Activated CD8-positive, alpha-beta memory T cell treated with anti-CD3 and anti-CD28 coated beads for 36 hours (primary cell): ENCODE measurements around the gene TRIM29. TPM values are rescaled to one million over a fixed set of nuclear protein-coding genes. Genes with fewer than 3 reads are reported as not detected.
"Not testable (repeated sequence)": the region's sequence is repeated elsewhere in the genome, so short reads cannot be mapped to it uniquely, and the experiment has no call there.

Source experiments
- CTCF ChIA-PET: fragments of 350-600 bp; sonication (Branson Sonifier 250); formaldehyde crosslinking; loops from one replicate; lab custom pipeline; 2021; ENCODE audit warnings: antibody characterized with exemption; lab: Charles Lee
- POLR2A ChIA-PET: fragments of 350-600 bp; sonication (Branson Sonifier 250); formaldehyde crosslinking; loops from one replicate; lab custom pipeline; 2021; ENCODE audit warnings: antibody characterized with exemption; lab: Charles Lee
- total RNA-seq, 2 experiments: library from RNA; stranded (reverse); gene quantifications; one replicate each; pipeline ENCODE4 v1.2.3, GENCODE V29; 2021

TRIM29 gene
- total RNA-seq, 2 experiments from 2014 or later = not detected

DNA sequence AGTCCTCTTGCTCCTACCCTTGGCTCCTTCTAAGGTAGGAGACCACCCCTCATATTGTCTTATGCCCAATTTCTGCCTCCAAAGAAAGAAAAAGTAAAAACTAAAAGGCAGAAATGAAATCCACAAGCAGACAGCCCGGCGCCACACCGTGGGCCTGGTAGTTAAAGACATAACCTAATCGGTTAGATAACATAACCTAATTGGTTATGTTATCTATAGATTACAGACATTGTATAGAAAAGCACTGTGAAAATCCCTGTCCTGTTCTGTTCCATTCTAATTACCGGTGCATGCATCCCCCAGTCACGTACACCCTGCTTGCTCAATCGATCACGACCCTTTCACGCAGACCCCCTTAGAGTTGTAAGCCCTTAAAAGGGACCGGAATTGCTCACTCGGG is 5.6 kb upstream of the TRIM29 start:
- CTCF ChIA-PET, POLR2A ChIA-PET: not testable (repeated sequence)

DNA sequence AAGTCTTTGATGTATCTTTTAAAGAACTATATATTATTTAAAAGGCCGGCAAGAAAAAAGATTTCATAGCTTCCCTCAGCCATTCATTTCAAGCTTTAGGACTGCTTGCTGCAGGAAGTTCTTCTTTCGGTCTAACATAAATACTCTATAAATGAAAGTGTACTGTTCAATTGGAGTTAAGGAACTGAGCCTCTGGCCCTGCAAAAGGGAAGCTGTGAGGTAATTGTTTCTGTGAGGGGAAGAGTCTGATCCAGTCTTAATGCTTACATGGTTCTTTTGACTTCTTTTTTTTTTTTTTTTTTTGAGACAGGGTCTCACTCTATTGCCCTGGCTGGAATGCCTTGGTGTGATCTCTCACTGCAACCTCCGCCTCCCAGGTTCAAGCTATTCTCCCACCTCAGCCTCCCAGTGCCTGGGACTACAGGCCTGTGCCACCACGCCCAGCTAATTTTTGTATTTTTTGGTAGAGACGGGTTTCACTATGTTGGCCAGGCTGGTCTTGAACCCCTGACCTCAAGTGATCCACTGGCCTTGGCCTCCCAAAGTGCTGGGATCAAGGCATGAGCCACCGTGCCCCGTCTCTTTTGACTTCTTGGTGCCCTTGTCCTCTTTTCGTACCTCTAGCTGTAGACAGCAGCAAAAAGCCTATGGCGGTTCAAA is 4.7 kb upstream of the TRIM29 start:
- ChIA-PET POLR2A (no interaction called here), CTCF (no interaction called here)

DNA sequence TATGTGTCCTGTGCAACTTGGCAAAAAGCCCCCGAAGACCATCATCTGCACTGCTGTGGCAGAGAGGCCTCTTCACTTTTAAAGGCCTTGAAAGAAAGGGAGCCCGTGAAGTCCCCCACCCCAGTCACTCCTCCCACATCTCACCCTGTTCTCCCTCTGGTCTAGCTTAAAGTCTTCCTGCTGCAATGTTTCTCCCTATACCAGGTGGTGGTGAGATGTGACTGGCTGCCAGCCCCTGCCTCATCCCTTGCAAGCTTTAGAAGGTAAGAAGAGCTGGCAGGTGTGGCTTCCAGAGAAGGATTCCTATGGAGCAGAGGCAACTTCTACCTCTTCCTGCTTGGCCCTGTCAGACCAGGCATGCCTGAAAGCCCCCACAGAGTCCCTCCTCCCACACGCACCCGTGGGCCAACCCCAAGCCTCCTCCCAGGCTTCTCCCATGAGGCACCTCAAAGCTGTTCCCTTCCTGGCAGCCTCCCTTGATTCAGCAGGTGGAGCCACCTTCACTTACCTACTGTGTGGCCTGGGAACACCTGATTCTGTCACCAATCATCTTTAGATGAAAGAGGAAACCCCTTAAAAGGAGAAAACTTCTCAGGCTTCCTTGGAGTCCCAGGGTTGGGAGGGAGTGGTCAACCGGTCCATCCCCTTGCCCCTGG is 4.0 kb upstream of the TRIM29 start:
- CTCF ChIA-PET = no interaction called here

DNA sequence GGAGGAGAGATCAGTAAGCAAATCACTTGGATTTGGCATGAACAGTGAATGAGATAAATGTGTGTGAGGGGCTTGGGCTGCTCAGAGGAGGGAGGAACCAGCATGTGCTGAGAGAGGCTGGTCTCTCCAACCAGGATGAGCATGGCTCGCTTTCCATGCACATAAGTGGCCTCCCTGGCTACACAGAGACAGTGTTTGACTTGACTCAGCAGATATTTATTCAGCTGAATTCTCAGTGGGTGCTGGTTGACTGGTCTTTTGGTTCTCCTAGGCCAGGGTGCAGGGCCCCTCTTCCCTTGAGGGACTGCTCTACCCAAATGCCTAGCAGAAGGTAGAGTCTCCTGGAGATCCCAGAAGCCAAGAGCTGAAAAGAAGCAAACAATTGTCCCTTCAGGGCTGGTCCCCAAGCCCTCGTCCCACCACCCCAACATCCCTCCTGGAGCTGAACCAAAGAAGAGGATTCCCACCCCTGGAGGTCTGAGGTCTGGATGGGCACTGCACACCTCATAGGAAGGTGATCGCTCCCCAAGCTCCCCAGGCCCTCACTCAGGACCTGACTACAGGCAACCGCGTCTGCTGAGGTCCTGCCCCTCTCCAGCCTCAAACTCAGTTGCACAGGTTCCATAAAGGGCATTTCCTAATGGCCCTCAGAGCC is 3.3 kb upstream of the TRIM29 start:
- ChIA-PET CTCF (no interaction called here), POLR2A (no interaction called here)

More for the DNA sequence above, 4.0 kb upstream of the TRIM29 start:
- POLR2A ChIA-PET = no interaction called here

DNA sequence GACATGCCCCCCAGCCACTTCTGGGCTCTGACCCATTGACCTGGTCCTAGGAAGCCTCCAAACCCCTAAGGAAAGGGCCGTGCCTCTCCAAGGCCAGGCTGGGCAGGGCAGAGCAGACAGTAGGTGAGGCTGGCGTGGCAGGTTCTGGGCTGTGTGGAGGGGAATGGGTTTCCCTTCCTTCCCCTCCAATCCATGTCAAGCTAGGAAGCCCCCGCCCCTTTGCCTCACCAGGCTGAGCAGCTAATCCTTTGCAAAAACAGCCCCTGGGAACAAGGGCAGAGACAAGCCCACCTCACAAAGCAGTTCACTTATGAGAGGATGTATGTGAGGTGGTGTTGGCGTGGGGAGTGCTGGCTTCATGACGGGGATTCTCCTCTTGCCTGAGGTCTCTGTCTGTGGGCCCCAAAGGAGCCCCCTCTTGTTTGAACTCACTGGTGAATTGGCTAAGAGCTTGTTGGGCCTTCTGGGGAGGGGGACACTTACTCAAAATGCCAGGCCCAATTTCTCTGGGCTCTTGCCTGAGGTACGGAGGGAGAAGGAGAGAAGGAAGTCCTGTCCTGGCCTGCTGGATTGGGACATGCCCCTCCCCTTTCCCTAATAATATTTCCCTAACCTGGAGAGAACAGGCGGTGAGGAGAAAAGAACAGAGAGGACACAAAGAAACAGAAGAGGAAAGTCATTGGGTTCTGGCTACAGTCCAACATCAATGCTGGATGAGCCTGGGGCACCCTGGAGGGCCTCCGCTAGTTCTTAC is 1.6 kb upstream of the TRIM29 start:
- ChIA-PET CTCF (no interaction called here), POLR2A (no interaction called here)

DNA sequence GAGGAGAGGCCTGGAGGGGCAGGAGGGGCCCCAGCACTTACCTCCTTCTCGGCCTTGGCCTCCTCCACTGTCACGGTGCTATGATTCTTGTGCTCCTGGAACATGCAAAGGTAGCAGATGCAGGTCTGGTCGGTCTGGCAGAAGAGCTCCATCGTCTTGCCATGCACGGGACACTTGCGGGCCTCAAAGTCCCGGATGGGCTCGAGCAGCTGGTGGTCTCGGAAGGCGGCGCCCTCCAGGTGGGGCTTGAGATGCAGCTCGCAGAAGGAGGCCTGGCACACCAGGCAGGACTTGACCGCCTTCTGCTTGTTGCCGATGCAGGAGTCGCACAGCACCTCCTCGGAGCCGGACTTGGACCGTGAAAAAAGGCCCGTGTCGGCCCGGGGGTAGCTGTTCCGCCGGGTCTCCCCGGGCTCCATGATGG is 714 bp downstream of the TRIM29 start:
- CTCF ChIA-PET = no interaction called here

DNA sequence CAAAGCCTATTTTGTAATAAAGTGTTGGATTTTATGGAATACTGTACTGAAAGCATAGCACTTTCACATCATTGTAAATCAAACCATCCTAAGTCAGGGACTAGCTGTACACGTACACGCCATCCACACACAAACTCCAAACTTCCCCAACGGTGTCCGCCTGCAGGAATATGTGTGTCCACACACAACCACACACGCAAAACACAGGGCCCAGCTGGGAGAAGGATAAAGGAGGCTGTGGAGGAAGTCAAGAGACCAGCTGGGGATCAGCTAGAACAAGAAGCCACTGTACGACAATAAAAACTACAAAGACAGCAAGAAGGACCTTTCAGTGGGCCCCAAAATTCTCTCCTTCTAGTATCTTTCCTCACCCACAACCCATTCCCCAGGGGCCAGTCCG is 1.6 kb downstream of the TRIM29 start:
- POLR2A ChIA-PET = interaction anchor here (0.6 kb wide), 1 partner anchor 418 kb away, joined by 3 read pairs; no protein-coding TSS in a partner anchor
- CTCF ChIA-PET = no interaction called here

More for the DNA sequence above, 714 bp downstream of the TRIM29 start:
- POLR2A ChIA-PET = no interaction called here

DNA sequence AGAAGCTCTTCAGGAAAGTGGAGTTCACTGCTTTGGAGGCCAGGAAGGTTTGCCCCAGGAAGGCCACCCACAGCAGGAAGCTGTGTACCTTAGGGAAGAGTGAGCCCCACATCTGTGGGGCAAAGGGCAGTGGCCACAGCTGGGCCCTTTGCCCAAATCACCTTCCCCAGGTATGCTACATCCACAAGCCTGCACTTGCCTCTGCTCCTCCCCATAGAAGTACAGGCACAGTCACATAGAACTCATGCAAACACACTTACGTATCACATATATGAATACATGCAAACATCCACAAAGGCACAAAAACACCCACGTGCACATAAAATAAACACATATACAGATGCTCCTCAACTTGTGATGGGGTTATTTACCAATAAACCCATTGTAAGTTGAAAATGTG is 2.1 kb downstream of the TRIM29 start:
- ChIA-PET POLR2A (interaction anchor here (0.6 kb wide), 1 partner anchor 419 kb away, joined by 3 read pairs; no protein-coding TSS in a partner anchor), CTCF (no interaction called here)

DNA sequence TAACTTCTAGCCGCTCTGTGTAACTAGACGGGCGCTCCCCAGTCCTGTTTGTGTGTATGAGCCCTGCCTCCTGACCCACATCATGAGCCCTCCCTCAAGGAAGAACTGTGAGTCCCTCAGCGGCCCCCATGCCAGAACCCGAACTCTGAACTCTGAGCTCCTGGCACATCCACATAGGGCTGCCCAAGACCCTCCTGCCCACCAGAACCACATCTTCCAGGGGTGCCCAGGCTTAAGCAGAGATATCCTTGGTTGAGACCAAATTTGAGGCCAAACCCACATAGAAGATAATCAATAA is 3.0 kb downstream of the TRIM29 start:
- ChIA-PET CTCF (no interaction called here), POLR2A (no interaction called here)

DNA sequence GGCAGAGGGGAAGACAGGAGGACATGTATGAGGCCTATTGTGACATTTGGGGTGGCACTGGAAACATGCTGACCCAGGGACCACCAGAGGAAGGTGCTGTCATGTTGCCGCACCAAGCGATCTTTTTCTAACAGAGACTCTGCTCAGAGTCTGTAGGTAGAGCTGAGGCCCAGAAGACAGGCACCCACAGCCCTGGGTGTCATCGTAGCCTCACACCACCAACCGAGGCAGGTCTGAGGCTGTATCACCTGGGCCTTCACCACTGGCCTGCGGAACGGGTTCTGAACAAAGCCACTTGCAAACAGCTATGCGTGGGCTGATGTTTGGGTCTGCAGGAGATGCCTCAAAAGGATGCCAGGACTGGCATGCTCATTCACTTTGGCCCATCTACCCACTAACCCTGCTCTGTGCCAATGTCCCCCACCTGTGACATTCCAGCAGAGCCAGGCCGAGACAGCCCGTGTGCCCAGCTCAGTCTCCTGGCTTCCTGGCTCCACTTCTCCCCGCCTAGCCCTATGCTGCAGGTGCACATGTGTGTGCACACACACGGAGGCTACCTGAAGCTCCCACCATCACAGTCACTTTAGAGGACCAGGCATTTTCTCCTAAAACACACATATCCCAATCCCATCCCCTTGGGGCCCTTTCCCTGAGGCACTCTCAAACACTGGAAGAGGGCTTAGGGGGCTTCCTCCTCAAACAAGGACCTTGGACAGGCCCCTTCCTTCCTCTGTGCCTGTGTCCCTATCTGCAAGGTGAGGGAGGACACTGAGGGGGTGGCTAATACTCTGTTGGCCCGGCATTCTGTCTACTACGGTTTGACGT is 3.6 kb downstream of the TRIM29 start:
- ChIA-PET POLR2A (no interaction called here), CTCF (no interaction called here)

DNA sequence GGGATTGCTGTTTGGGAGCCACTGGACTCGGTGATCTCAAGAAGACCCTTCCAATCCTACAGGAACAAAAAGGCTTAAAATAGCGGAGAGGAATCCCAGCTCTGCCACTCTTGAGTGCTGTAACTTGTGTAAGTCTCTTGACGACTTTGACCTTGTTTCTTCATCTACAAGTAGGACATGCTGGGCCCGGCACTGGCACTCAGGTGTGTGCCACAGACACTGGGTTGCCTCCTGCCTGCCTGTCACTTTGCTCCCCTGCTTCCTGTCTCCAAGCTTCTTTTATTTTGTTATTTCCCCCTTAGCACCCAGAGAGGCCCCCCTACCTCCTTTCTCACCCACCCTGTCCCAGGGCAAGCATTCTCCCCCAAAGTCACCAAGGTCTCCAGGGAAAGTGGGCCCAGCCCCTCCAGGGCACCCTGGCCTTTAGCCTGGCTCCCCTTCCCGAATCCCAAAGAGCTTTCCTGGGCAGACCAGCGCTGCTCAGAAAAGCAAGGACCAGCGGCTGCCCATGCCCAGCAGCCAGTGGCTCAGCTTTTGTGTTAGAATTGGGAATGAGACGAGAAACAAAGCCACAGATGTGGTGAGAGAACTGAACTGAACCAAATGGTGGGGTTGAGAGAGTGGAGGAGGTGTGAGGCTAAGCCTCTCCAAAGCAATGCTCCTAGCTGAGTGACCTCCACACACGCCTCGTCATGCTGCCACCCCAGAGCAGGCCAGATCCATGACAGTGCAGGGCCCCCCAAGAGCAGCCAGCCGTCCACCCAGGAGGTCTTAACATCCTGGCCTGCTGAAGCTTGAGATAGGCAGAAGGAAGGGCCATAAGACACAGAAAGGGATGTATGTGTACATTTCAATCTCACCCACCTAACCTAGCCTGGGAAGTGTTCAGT is 4.5 kb downstream of the TRIM29 start:
- POLR2A ChIA-PET = no interaction called here
- CTCF ChIA-PET = no interaction called here

DNA sequence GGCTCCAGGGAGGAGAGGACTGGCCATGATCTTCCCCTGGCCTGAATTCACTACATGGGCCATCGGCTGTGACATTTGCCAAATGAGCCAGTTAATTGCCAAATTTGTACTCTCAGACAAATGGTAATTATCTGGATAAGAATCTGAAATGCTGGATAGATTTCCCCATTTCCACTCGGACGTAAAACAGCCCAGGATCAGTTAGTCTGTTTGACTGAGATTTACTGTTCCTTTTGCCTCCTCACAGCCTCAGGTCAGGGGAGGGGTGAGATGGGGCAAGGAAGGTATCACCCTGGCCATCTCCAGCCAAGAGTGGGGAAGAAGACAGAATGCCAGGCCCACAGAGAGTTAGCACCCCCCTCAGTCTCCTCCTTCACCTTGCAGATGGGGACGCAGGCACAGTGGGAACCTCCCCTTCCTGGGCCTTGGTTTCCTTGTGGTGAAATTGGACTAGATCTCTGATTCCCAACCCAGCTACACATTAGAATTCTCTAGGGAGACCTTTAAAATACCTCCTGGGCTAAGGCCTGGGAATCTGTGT is 5.2 kb downstream of the TRIM29 start:
- POLR2A ChIA-PET = no interaction called here

DNA sequence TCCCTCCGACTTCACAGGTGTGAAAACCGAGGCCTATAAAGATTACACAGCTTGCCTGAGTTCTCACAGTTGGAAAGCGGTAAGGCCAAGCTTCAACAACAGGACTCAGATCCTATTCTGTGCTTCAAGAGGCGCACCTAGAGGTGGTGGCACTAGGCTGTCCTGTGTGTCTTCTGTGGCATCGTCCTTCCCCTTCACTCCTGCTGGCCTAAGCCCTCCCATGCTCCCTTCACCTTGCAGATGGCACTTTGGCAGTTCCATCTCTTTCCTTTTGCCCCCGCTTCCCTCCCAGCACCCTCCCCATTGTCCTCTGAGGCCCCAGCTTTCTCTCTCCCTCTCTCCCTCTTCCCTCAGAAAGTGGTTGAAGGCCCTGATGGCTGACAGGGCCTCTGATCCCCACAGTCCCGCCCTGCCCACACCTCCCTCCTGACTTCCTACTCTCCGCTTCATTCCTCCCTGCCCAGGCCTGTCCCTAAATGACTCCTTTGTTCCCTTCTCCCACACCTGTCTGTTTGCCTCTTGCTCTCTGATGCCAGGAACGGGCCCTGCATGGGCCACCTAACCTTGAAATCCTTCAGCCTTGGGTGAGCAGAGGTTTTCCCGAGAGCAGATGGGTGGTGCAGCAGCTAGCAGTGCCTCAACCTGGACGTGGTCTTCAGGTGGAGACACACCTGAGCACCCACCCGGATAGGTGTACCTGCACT is 5.8 kb downstream of the TRIM29 start:
- ChIA-PET POLR2A (no interaction called here), CTCF (no interaction called here)

More for the DNA sequence above, 5.2 kb downstream of the TRIM29 start:
- CTCF ChIA-PET = no interaction called here

DNA sequence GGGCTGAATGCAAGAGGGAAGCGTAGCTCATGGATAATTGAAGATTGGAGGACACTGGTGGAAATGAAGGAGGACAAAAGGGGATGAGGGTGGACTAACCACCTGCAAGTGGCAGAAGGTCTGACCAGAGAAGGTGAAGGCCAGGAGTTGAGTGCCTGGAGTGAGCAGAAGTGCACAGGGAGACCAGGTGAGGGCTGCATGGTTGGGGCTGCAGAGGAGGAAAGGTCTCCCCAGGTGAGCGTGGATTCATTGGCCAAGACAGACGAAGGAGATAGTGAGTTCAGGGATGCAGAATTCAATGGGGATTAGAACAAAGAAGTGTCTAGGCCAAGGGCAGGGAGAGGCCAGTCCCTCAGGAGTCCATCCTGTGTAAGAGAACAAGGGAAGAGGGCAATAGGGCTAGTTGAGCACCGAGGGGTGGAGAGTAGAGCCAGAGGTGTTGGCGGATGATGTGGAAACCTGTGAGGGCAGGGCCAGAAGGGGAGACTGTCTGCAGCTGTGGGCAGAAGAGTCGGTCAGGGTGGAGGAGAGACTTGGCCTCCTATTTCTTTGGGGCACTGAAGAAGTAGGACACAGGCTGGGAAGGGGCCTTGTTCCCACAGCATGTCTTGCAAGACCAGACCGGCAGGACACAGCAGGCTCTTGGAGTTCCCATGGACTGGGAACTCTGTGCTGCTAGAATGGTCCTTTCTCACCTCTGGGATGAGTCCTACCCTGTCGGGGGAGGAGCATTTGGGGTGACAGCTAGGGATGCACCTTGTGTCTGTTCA is 6.7 kb downstream of the TRIM29 start:
- ChIA-PET CTCF (no interaction called here), POLR2A (no interaction called here)

DNA sequence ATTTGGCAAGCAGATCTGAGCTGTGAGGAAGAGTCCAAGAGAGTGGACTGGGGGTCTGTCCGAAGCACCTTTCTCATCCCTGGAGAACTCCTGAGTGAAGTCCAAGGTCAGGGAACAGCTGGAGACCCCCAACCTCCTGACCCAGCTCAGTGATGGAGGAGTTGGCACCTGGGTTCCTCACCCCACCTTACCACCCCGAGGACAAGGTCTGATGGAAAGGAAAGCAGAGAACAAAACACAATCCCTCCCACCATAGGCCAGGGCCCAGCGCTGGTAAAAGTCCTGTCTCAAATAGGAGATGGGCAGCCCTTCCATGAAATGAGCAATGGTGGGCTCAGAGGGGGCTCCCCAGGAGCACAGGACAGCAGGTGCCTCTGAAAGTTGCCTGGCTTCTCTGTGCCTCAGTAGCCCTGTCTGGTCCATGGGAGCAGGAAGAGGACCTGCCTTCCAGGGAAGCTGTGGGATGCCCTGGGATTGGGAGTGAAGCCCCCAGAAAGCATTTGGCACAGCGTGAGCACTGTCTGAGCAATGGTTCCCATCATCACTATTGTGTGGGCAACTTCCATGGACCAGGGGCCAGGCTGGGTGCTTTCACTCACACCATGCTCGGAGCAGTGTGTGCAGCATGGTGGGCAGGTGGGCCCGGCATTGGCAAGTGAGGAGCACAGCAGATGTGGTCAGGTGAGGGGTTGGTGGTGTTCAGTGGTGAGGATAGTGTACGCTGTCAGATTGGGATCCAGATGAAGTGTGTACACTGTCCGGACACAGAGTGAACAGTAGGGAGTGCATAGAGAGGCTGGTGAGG is 7.5 kb downstream of the TRIM29 start:
- ChIA-PET CTCF (no interaction called here), POLR2A (no interaction called here)

DNA sequence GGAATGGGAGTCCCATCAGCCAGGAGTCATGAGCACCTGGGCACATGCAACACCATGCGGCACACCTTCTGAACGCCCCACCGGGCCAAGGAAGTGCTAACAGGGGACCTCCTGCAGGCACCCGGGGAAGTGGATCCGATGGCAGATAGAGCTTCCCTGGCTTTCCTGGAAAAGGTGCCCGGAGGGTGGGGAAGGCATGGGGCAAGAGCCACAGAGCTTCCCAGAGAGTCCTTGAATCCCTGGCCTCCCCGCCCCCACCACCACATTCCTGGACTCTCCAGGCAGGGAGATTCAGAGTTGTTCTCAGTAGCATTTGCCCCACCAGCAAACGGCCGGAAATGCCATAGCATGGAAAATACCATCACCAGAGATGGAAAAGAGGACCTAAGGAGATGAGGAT is 8.3 kb downstream of the TRIM29 start:
- POLR2A ChIA-PET = no interaction called here

More for the DNA sequence above, 8.3 kb downstream of the TRIM29 start:
- CTCF ChIA-PET = no interaction called here
